Measurements from ENCODE around the gene ERH.
"Not testable (repeated sequence)": the region's sequence is repeated elsewhere in the genome, so short reads cannot be mapped to it uniquely, and the experiment has no call there.

The ERH gene
- long read RNA-seq, donor 1, transcript ERH-203 (4 exons, 1,124 nt): major isoform, 362 of 394 reads
- long read RNA-seq, donor 1, transcript ERH-202 (3 exons, 586 nt): minor isoform, 6 of 394 reads
- long read RNA-seq, donor 1, partial matches to known transcripts: 25 of 394 reads
- long read RNA-seq, donor 1, other reads (novel, unspliced or antisense): 0 of 394 reads
- long read RNA-seq, donor 2, transcript ERH-203 (4 exons, 1,124 nt): major isoform, 181 of 192 reads
- long read RNA-seq, donor 2, partial matches to known transcripts: 9 of 192 reads
- long read RNA-seq, donor 2, other reads (novel, unspliced or antisense): 0 of 192 reads
- long read RNA-seq, donor 3, transcript ERH-203 (4 exons, 1,124 nt): major isoform, 142 of 226 reads
- long read RNA-seq, donor 3, transcript ERH-202 (3 exons, 586 nt): minor isoform, 5 of 226 reads
- long read RNA-seq, donor 3, partial matches to known transcripts: 79 of 226 reads
- long read RNA-seq, donor 3, other reads (novel, unspliced or antisense): 0 of 226 reads
- long read RNA-seq, donor 4, transcript ERH-203 (4 exons, 1,124 nt): major isoform, 223 of 391 reads
- long read RNA-seq, donor 4, transcript ERH-202 (3 exons, 586 nt): minor isoform, 8 of 391 reads
- long read RNA-seq, donor 4, partial matches to known transcripts: 159 of 391 reads
- long read RNA-seq, donor 4, other reads (novel, unspliced or antisense): 0 of 391 reads
- long read RNA-seq, donor 5, transcript ERH-203 (4 exons, 1,124 nt): major isoform, 286 of 302 reads
- long read RNA-seq, donor 5, partial matches to known transcripts: 12 of 302 reads
- long read RNA-seq, donor 5, other reads (novel, unspliced or antisense): 0 of 302 reads
- long read RNA-seq, donor 6, transcript ERH-203 (4 exons, 1,124 nt): major isoform, 215 of 233 reads
- long read RNA-seq, donor 6, transcript ERH-202 (3 exons, 586 nt): minor isoform, 5 of 233 reads
- long read RNA-seq, donor 6, partial matches to known transcripts: 6 of 233 reads
- long read RNA-seq, donor 6, other reads (novel, unspliced or antisense): 7 of 233 reads
- long read RNA-seq, donor 7: 0 reads
- long read RNA-seq, donor 8, transcript ERH-203 (4 exons, 1,124 nt): major isoform, 220 of 236 reads
- long read RNA-seq, donor 8, partial matches to known transcripts: 13 of 236 reads
- long read RNA-seq, donor 8, other reads (novel, unspliced or antisense): 0 of 236 reads

GRCh38 chr14:69398053-69398817, at the start of gene ERH, which contains the start of gene SLC39A9:
ERH (minus strand) TSS chr14:69398299; CDS start chr14:69398233, 66 bp downstream.
SLC39A9 (plus strand) TSS chr14:69398692; CDS start chr14:69399370, 678 bp downstream.
- DNase-seq: peak; percentile 97

- no peak for DNase-seq
Measured at GRCh38 chr14:69443296-69443805, 45.3 kb upstream of the ERH start.

DNA sequence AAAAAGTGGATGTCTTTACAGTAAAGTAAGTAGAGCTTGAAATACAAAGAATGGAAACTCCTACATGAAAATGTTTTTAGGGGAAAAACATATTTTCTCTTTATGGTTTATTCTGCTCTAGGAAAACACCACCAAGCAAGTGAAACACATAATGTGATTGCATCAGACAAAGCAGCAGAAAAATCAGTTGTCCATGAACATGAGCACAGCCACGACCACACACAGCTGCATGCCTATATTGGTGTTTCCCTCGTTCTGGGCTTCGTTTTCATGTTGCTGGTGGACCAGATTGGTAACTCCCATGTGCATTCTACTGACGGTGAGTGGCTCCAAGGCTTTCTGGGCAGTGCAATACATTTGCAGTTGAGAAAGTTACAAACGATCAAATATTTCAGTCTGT, 43.8 kb upstream of the ERH start:
- DNase-seq: no peak

- no peak for DNase-seq
Measured at GRCh38 chr14:69439521-69440270, 41.6 kb upstream of the ERH start.

GRCh38 chr14:69432364-69432763, 34.3 kb upstream of the ERH start:
- no peak for DNase-seq

- DNase-seq: no peak
Measured at GRCh38 chr14:69430306-69430939, 32.3 kb upstream of the ERH start.

DNA sequence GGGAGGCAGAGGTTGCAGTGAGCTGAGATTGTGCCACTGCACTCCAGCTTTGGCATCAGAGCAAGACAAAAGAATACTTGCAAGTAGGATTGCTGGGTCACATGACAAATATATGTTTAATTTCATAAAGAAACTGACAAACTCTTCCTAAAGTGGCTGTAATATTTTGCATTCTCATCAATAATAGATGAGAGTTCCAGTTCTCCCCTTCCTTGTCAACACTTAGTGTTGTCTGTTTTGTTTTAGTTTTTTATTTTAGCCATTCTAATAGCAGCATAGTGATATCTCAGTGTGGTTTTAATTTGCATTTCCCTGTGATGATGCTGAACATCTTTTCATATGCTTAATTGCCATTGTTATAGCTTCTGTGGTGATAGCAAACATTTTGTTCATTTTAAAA, 31.5 kb upstream of the ERH start:
- DNase-seq: no peak

GRCh38 chr14:69428289-69428998, 30.3 kb upstream of the ERH start:
- no peak for DNase-seq

GRCh38 chr14:69427596-69427995, 29.5 kb upstream of the ERH start:
- DNase-seq: no peak

- DNase-seq: no peak
Measured at GRCh38 chr14:69424149-69424923, 26.2 kb upstream of the ERH start.

DNA sequence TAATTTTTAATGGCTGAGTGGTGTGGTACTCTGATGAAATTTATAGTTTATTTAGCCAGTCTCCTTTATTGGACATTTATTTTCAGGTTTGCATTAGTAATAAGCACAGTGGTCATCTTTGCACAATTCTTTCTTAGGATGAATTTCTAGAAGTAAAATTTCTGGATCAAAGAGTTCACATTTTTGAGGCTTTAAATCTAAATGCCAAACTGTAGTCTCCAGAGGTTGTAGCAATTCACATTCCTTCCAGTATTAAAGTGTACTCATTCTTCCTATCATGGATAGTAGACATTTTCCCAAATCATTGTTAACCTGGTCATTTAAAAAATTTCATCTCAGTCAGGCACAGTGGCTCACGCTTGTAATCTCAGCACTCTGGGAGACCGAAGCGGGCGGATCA, 25.2 kb upstream of the ERH start:
- no peak for DNase-seq

DNA sequence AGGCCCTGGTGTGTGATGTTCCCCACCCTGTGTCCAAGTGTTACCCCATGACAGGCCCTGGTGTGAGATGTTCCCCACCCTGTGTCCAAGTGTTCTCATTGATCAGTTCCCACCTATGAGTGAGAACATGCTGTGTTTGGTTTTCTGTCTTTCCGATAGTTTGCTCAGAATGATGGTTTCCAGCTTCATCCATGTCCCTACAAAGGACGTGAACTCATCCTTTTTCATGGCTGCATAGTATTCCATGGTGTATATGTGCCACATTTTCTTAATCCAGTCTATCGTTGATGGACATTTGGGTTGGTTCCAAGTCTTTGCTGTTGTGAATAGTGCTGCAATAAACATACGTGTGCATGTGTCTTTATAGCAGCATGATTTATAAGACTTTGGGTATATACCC, 18.0 kb upstream of the ERH start:
- not testable (repeated sequence) for DNase-seq

DNA sequence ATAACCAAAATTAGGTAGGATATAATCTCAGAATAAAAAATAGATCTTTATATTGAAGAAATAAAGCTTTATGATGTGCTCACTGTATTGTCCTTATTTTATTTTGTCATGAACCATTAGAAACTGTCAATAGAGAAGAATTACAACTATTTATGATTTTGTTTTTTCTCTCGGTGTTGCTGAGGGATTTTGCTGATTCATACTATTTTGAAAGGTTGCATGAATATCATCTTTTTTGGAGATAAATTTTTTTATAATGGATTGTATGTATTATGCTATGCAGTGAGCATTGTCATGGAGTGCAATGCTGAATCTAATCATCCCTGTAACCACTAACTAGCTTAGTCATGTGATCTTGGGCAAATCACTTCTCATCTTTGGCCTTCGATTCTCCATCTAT, 15.4 kb upstream of the ERH start:
- DNase-seq: no peak

- no peak for DNase-seq
Measured at GRCh38 chr14:69408331-69408960, 10.3 kb upstream of the ERH start.

GRCh38 chr14:69405762-69406161, 7.7 kb upstream of the ERH start:
- DNase-seq: no peak

DNA sequence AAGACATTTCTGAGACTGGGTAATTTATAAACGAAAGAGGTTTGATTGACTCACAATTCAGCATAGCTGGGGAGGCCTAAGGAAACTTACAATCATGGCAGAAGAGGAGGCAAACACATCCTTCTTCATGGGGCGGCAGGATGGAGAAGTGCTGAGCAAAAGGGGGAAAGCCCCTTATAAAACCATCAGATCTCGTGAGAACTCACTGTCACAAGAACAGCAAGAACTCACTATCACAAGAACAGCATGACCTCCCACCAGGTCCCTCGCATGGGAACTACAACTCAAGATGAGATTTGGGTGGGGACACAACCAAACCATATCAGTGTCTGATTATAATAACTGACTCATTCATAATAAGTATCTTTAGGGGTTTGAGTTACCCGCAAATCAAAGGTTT, 6.8 kb upstream of the ERH start:
- DNase-seq: no peak

DNA sequence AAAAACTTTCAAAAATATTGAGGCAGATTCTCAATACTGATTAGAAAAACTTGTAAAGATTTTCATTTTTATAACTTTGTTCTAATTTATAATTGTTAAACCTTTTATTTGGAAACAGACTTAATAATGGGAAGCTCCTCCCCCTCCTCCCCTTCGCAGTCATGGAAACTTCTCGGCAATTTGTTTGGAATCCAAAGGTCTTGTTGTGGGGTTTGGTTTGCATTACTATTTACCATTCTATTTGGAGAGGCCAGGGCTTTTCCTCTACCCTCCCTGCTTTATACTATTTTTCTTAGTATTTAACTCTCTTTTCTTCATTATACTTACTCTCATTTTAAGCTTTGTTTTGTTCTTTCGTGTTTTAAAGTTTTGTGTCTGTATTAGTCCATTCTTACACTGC, 6.4 kb upstream of the ERH start:
- DNase-seq: no peak

GRCh38 chr14:69401841-69402240, 3.7 kb upstream of the ERH start:
- no peak for DNase-seq

Measured in right kidney (tissue), 9 donors.